NCI-H82 treated with DMSO at 0.1 percent for 48 hours (cell line): ENCODE results near the gene CFAP53.
"Not testable (repeated sequence)": the region's sequence is repeated elsewhere in the genome, so short reads cannot be mapped to it uniquely, and the experiment has no call there.

ENCODE experiments used
- DNase-seq: peaks from one replicate; lab custom pipeline; 2025; ENCODE audit not compliant: unreplicated experiment; lab: John Stamatoyannopoulos, UW

CFAP53 gene

GRCh38 chr18:50274044-50274442 lies 7.7 kb upstream of the CFAP53 start:
- DNase-seq = no peak

DNA sequence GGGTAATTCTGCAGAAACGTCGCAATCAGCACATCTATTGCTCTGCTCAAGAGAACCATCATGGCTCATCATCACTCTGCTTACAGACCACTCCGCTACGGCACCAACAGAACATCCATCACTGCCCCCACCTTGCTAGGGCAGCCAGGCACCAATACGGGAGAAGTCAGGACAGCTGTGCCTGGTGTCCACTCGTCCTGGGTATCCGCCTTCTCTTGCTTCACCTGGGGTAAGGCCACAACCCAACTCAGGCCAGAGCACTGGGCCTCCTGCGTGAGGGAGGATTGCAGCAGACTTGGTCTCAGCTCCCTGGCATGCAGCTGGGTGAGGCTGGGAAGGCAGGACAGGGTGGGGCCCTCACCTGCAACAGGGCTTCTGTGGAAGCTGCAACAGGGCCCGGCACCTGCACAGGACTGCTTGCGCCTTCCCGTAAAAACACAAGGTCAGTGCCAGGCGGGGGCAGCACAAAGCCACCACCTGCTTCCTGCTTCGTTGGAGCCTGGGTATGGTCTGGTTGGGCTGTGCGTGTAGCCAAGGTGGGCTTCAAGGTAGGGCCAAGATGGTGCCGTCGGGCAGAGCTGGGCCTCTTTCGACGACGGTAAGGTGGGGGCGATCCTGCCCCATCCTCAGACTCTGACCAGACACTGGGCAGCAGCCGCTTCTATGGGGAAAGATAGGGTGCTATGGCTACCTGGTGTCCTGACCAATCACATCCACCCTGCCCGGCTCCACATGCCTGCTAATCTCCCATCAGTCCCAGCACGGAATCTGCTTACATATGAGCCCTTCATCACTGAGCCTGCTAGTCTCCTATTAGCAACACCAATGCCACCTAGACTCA lies 7.1 kb upstream of the CFAP53 start:
- no peak for DNase-seq

DNA sequence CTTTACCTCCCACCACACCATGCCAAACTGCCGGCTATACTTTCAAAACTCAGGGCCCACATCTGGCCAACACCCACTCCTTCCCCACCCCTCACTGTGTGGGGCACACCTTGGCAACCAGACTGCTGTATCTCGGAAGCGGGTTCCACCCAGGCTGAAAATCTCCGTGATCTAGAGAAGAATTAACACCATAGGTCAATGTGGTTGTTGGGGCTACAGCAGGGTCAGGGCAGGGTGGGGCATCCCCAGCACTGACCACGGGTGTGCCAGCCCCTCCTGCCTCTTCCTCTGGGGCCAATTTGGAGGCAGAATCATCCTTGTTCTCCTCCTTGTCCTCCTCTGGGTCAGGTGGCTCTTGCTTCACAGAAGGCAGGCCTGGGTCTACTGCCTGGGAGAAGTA lies 6.3 kb upstream of the CFAP53 start:
- no peak for DNase-seq

- no peak for DNase-seq
Observed at GRCh38 chr18:50268022-50268747, 1.9 kb upstream of the CFAP53 start.

DNA sequence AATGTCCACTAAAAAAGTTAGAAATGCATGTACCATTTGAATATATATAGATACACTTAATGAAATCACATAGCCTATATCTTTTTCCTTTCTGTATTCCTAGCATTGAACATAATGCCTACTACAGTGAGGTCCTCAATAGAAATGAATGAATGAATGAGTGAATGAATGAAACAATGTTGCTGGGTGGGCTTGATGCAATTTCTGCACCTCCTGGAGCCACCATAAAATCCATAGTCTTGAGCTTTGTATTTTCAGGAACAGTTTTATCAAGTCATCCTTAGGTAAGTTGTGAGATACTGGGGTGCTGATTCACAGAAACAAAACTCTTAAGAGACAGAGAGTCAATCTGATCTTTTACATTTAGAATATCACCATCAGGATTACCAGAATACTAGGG lies 3.3 kb downstream of the CFAP53 start:
- DNase-seq = no peak

- DNase-seq = no peak
Observed at GRCh38 chr18:50250935-50251334, 15.4 kb downstream of the CFAP53 start.

DNA sequence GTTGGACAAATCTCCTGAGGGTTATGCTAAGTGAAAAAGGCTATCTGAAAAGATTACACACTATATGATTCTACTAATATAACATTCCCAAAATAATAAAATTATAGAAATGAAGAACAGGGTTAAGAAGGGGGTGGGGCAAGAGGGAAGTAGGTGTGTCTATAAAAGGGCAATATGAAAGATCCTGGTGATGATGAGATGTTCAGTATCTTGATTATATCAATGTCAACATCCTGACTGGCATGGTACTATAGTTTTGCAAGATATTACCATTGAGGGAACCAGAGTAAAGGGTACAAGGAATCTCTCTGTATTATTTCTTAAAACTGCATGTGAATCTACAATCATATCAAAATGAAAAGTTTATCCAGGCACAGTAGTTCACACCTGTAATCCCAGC lies 16.7 kb downstream of the CFAP53 start:
- no peak for DNase-seq

GRCh38 chr18:50247561-50247960 lies 18.7 kb downstream of the CFAP53 start:
- no peak for DNase-seq

- not testable (repeated sequence) for DNase-seq
Observed at GRCh38 chr18:50241768-50242167, 24.5 kb downstream of the CFAP53 start.

DNA sequence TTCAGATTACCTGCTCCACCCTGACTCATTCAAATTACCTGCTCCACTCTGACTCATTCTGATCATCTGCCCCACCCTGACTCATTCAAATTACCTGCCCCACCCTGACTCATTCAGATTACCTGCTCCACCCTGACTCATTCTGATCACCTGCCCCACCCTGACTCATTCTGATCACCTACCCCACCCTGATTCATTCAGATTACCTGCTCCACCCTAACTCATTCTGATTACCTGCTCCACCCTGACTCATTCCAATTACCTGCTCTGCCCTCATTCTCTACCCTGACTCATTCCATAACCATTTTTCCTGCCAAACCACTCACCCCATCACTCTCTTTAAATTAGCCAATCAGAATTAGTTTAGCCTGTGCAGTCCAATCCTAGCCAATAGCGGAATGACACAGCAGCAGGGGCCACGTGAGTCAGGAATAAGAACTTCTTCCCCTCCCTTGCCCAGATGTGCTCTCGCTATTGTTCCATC lies 26.2 kb downstream of the CFAP53 start:
- no peak for DNase-seq

- DNase-seq = no peak
Observed at GRCh38 chr18:50232419-50232818, 33.9 kb downstream of the CFAP53 start.

- DNase-seq = no peak
Observed at GRCh38 chr18:50231621-50232020, 34.7 kb downstream of the CFAP53 start.

- not testable (repeated sequence) for DNase-seq
Observed at GRCh38 chr18:50220249-50220648, 46.0 kb downstream of the CFAP53 start.

DNA sequence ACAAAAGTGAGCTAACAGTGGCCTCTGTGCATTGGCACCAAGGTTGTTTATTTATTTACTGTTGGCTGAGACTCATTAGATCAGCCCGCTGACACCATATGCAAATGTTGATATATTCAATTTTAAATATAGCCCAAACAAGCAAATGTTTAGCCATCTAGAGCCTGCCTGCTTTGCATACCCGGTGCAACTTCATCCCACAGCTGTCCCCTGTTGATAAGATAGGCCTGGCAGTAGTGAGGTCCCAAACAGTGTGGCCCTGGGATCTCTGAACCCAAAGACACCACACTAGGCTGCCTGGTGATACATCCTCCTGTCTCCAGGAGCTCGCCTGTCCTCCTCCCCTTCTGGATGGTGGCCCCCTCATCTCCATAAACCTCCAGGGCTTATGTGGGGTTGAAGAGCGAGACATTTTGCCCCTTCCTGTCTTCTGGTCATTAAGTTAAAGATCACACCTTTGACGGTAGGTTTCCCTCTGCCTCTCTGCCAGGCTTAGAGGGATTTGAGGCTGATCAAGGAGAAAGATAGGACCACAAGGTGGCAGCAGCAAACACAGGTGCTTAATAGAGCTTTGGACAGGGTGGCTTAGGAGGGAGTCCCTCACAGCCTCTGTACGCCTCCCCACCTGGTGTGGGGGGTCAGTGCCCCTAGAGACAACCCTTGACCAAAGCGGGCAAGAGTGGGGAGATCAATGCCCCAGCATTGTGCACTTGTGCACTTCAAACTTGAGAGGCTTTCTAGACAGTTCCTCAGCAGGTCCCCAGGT lies 47.7 kb downstream of the CFAP53 start:
- no peak for DNase-seq

DNA sequence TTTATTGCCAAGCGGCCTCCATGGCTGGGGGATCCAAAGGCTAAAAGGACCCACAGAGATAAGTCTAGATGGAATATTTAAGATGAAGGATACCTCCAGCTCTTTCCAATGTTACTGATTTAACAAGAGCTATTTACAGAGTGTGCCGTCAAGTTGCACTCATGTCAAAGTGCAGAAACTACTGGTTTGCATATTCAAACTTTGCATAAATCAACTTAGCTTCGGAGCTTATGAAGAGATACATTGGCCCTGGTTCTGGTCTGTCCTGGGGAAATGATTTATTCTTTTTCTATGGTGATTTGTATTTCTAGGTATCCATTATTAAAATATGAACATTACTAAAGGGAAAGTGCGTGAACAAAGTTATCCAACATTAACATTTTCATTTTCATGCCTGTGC lies 57.0 kb downstream of the CFAP53 start:
- DNase-seq = no peak

GRCh38 chr18:50207722-50208121 lies 58.6 kb downstream of the CFAP53 start:
- DNase-seq = no peak

DNA sequence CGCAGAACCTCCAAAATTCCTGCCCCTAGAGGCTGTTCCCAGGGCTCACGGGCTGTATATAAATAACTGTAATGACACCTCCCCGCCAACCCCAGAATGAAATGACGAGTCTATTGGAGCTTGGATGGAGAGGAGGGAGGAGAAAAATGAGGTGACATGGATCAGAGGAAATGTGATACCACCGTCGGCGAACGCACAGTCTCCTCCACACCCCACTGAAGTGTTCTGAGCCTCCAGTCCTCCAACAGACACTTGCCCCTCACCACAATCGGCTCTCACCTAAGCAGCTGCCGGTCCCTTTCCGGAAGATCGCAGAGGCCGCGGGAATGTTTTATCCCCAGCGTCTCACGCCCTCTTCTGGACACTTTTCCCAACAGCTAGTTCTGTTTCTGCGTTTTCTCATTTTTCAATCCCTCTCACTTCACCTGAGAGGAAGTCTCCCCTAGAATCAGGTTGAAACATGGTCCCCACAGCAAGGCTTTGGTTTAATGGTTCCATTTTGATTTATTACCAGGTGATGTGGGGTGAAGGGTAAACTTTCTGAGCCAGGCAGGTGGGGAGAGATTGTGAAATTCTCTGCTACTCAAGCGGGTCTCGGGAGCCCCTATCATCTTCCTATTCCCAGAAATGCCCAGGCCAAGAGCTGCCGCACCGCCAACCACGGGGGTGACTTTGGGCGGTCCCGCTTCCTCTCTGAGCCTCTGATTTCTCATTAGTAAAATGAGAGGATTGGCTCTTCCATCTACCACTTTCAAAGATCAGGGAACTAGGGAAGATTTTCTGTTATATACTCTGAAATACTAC lies 62.3 kb downstream of the CFAP53 start:
- peak; percentile 48 for DNase-seq

DNA sequence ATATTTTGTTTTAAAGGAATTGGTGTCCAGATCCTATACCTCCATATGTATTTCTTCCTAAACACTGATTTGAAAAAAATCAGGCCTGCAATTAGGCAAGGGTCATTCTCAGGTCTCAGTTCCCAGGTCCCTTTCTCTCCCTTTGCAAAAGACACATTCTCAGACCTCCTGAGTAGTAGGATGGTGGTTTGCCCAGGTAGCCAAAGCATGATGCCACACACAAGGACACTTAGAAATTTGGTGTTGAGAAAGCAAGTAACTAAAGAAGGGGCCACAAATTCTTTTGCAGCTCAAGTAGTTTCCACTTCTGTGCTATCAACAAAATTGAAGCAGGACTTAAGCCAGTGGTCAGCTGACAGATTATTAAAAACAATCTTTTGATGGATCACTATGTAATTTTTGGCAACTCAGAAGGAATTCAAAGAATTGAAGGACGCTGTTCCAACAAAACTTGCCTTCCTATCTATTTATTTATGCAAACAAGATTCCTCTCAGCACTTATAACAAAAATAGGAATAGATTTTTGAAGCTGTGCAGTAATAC lies 64.7 kb downstream of the CFAP53 start:
- DNase-seq = no peak

DNA sequence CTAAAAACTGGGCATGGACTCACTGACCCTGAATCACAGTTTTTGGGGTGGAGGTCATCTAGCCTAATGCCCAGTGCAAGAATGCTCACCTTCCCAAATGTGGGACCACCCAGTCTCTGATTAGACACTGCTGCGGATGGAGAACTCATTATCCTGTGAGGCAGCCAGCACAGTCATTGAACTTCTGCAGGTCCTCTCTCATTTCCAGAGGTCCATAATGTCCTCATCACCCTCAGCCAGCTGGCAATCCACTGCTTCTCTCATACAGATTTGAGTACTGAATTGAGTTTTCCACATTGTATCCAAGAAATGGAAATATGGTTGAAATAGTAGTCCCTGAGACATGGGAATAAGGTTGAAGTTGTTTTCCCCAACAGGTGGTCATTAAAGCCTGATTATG lies 66.4 kb downstream of the CFAP53 start:
- DNase-seq = no peak

- DNase-seq = no peak
Observed at GRCh38 chr18:50199346-50199855, 66.9 kb downstream of the CFAP53 start.
